ENCODE results near the gene SET. TPM values are rescaled to one million over a fixed set of nuclear protein-coding genes. Genes with fewer than 3 reads are reported as not detected.
"Not testable (repeated sequence)": the region's sequence is repeated elsewhere in the genome, so short reads cannot be mapped to it uniquely, and the experiment has no call there.

Gene SET
- polyA plus RNA-seq, 1 donor (not counting 4 experiments of a cell fraction or from before 2014, with no cell fraction given) = 267 TPM

DNA sequence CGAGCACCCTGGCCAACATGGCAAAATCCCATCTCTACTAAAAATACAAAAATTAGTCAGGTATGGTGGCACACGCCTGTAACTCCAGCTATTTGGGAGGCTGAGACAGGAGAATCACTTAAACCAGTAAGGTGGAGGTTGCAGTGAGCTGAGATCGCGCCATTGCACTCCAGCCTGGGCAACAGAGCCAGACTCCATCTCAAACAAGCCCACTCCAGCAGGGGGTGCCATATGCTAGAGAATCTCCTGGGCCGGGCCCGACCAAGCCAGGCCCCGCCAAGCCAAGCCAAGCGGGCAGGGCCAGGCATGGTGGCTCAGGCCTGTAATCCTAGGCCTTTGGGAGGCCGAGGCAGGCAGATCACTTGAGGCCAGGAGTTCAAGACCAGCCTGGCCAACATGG, 40.8 kb upstream of the SET start:
- H3K27ac ChIP-seq (ENCODE audit: control insufficient read depth, insufficient read depth, low read length); H3K9me1 ChIP-seq (ENCODE audit: control insufficient read depth, extremely low read depth, insufficient read depth, low read length); H4K20me1 ChIP-seq (ENCODE audit: control insufficient read depth, extremely low read depth, insufficient read depth, low read length); FAIRE-seq; H3K79me2 ChIP-seq (ENCODE audit: control insufficient read depth, insufficient read depth, low read length); H3K4me3 ChIP-seq (ENCODE audit: control insufficient read depth in 2 of 3, extremely low read depth in 1 of 3, insufficient read depth in 2 of 3, low read depth in 1 of 3, low read length in 3 of 3); dilution Hi-C loops (cut with MboI; ENCODE audit: extremely low pct_ligation_motif_present, low sequenced_read_pairs); H3K4me2 ChIP-seq (ENCODE audit: control insufficient read depth, extremely low read depth, insufficient read depth, low read depth, low read length); H3K27me3 ChIP-seq (ENCODE audit: control insufficient read depth, extremely low read depth, insufficient read depth, low read length); H2AFZ ChIP-seq (ENCODE audit: control insufficient read depth, low read length); H3K36me3 ChIP-seq (ENCODE audit: control insufficient read depth in 2 of 2, extremely low read depth in 1 of 2, insufficient read depth in 2 of 2, low read length in 2 of 2); H3K9me3 ChIP-seq (ENCODE audit: control insufficient read depth, low read depth, low read length); H3K9ac ChIP-seq (ENCODE audit: control insufficient read depth, extremely low read depth, insufficient read depth, low read length); DNase-seq (ENCODE audit: low read depth, low spot score); H3K4me1 ChIP-seq (ENCODE audit: control insufficient read depth, extremely low read depth, insufficient read depth, low read length): not testable (repeated sequence)
- TF ChIP-seq, protein P1, sequence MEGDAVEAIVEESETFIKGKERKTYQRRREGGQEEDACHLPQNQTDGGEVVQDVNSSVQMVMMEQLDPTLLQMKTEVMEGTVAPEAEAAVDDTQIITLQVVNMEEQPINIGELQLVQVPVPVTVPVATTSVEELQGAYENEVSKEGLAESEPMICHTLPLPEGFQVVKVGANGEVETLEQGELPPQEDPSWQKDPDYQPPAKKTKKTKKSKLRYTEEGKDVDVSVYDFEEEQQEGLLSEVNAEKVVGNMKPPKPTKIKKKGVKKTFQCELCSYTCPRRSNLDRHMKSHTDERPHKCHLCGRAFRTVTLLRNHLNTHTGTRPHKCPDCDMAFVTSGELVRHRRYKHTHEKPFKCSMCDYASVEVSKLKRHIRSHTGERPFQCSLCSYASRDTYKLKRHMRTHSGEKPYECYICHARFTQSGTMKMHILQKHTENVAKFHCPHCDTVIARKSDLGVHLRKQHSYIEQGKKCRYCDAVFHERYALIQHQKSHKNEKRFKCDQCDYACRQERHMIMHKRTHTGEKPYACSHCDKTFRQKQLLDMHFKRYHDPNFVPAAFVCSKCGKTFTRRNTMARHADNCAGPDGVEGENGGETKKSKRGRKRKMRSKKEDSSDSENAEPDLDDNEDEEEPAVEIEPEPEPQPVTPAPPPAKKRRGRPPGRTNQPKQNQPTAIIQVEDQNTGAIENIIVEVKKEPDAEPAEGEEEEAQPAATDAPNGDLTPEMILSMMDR (optimal IDR thresholded peaks at IDR 0.05 in 1 of 3, IDR thresholded peaks at IDR 0.05 in 1 of 3, conservative IDR thresholded peaks at IDR 0.05 in 1 of 3; ENCODE audit: extremely low read depth in 1 of 3, insufficient read depth in 2 of 3, low read length in 3 of 3) = peak in 2 of 3 experiments; percentile 26 to 49

- H3K27me3 ChIP-seq (ENCODE audit: control insufficient read depth, extremely low read depth, insufficient read depth, low read length) = no peaks in the 10 kb centered on the region
- H3K9me3 ChIP-seq (ENCODE audit: control insufficient read depth, low read depth, low read length) = no peaks in the 10 kb centered on the region
- FAIRE-seq (no peak), DNase-seq (ENCODE audit: low read depth, low spot score) (no peak)
- H3K9me1 ChIP-seq (ENCODE audit: control insufficient read depth, extremely low read depth, insufficient read depth, low read length) = no peaks in the 10 kb centered on the region
- no peak for TF ChIP-seq EZH2 (IDR thresholded peaks at IDR 0.05; ENCODE audit: low read length)
- TF ChIP-seq, protein P1 (optimal IDR thresholded peaks at IDR 0.05 in 1 of 3, IDR thresholded peaks at IDR 0.05 in 1 of 3, conservative IDR thresholded peaks at IDR 0.05 in 1 of 3; ENCODE audit: extremely low read depth in 1 of 3, insufficient read depth in 2 of 3, low read length in 3 of 3) = no peak
- no peaks in the 10 kb centered on the region for H3K79me2 ChIP-seq (ENCODE audit: control insufficient read depth, insufficient read depth, low read length)
- H3K4me3 ChIP-seq (ENCODE audit: control insufficient read depth in 2 of 3, extremely low read depth in 1 of 3, insufficient read depth in 2 of 3, low read depth in 1 of 3, low read length in 3 of 3) = no peak overlapping the region
- H2AFZ ChIP-seq (ENCODE audit: control insufficient read depth, low read length) = no peak overlapping the region
- dilution Hi-C loops (cut with MboI; ENCODE audit: extremely low pct_ligation_motif_present, low sequenced_read_pairs) = no loop called here
- H3K4me1 ChIP-seq (ENCODE audit: control insufficient read depth, extremely low read depth, insufficient read depth, low read length) = no peaks in the 10 kb centered on the region
- H4K20me1 ChIP-seq (ENCODE audit: control insufficient read depth, extremely low read depth, insufficient read depth, low read length) = no peaks in the 10 kb centered on the region
- H3K9ac ChIP-seq (ENCODE audit: control insufficient read depth, extremely low read depth, insufficient read depth, low read length) = no peak overlapping the region
- H3K4me2 ChIP-seq (ENCODE audit: control insufficient read depth, extremely low read depth, insufficient read depth, low read depth, low read length) = no peak overlapping the region
- H3K27ac ChIP-seq (ENCODE audit: control insufficient read depth, insufficient read depth, low read length) = no peak overlapping the region
- H3K36me3 ChIP-seq (ENCODE audit: control insufficient read depth in 2 of 2, extremely low read depth in 1 of 2, insufficient read depth in 2 of 2, low read length in 2 of 2) = no peaks in the 10 kb centered on the region
Observed at GRCh38 chr9:128651798-128652197, 37.2 kb upstream of the SET start.
